Measurements from ENCODE around the gene PGBD5. TPM values are rescaled to one million over a fixed set of nuclear protein-coding genes. Genes with fewer than 3 reads are reported as not detected.

The PGBD5 gene
- total RNA-seq, 4 donors from 2014 or later = 1.0 to 4.5 (median 1.9) TPM

- in situ Hi-C loops (cut with MboI; ENCODE audit: low sequenced_read_pairs in 4 of 4) = no loop called here
- no peak for ATAC-seq
- intact Hi-C loops (cut with DNase I; ENCODE audit: low total_unique reads) = no loop called here
These were observed 42.7 kb downstream of the PGBD5 start for GRCh38 chr1:230383425-230383824.

GRCh38 chr1:230382001-230382491 is 44.1 kb downstream of the PGBD5 start:
- ATAC-seq = no peak

More at GRCh38 chr1:230383425-230383824, 42.7 kb downstream of the PGBD5 start:
- H3K9me3 ChIP-seq = peaks cover 0 to 7% (median 3%) of the 10 kb centered on the region in 3 donors
- H3K4me1 ChIP-seq = peaks cover 0 to 3% of the 10 kb centered on the region in 2 donors
- no peaks in the 10 kb centered on the region for H3K27me3 ChIP-seq
- H3K36me3 ChIP-seq = no peaks in the 10 kb centered on the region
- DNase-seq = no peak
- no peak for TF ChIP-seq POLR2A (IDR thresholded peaks at IDR 0.05)
- TF ChIP-seq CTCF (IDR thresholded peaks at IDR 0.05 in 4 of 5, conservative IDR thresholded peaks at IDR 0.05 in 1 of 5) = no peak
- no peak overlapping the region for H3K27ac ChIP-seq
- H3K4me3 ChIP-seq = no peak overlapping the region

GRCh38 chr1:230381585-230381984 is 44.5 kb downstream of the PGBD5 start:
- ATAC-seq (no peak), DNase-seq (no peak)
- Histone ChIP-seq H3K4me1 (no peaks in the 10 kb centered on the region), H3K4me3 (no peak overlapping the region), H3K27ac (no peak overlapping the region), H3K27me3 (no peaks in the 10 kb centered on the region), H3K9me3 (peaks cover 0 to 7% (median 3%) of the 10 kb centered on the region in 3 donors), H3K36me3 (no peaks in the 10 kb centered on the region)
- in situ Hi-C loops (cut with MboI; ENCODE audit: low sequenced_read_pairs in 4 of 4) (no loop called here), intact Hi-C loops (cut with DNase I; ENCODE audit: low total_unique reads) (no loop called here)
- TF ChIP-seq CTCF (IDR thresholded peaks at IDR 0.05 in 4 of 5, conservative IDR thresholded peaks at IDR 0.05 in 1 of 5) = no peak
- no peak for TF ChIP-seq POLR2A (IDR thresholded peaks at IDR 0.05)

More at GRCh38 chr1:230382001-230382491, 44.1 kb downstream of the PGBD5 start:
- in situ Hi-C loops (cut with MboI; ENCODE audit: low sequenced_read_pairs in 4 of 4) = no loop called here
- no peak for TF ChIP-seq CTCF (IDR thresholded peaks at IDR 0.05 in 4 of 5, conservative IDR thresholded peaks at IDR 0.05 in 1 of 5)
- no peaks in the 10 kb centered on the region for H3K36me3 ChIP-seq
- H3K27ac ChIP-seq = no peak overlapping the region
- no peaks in the 10 kb centered on the region for H3K4me1 ChIP-seq
- intact Hi-C loops (cut with DNase I; ENCODE audit: low total_unique reads) = no loop called here
- H3K4me3 ChIP-seq = no peak overlapping the region
- no peak for DNase-seq
- H3K9me3 ChIP-seq = peaks cover 0 to 7% (median 3%) of the 10 kb centered on the region in 3 donors
- no peaks in the 10 kb centered on the region for H3K27me3 ChIP-seq

GRCh38 chr1:230381049-230381467 is 45.1 kb downstream of the PGBD5 start:
- Histone ChIP-seq H3K36me3 (no peaks in the 10 kb centered on the region), H3K27ac (no peak overlapping the region), H3K4me3 (no peak overlapping the region), H3K27me3 (no peaks in the 10 kb centered on the region), H3K4me1 (no peaks in the 10 kb centered on the region), H3K9me3 (peaks cover 0 to 7% (median 3%) of the 10 kb centered on the region in 3 donors)
- intact Hi-C loops (cut with DNase I; ENCODE audit: low total_unique reads) (no loop called here), in situ Hi-C loops (cut with MboI; ENCODE audit: low sequenced_read_pairs in 4 of 4) (no loop called here)
- ATAC-seq (no peak), DNase-seq (no peak)
- no peak for TF ChIP-seq POLR2A (IDR thresholded peaks at IDR 0.05)

GRCh38 chr1:230379928-230380327 is 46.2 kb downstream of the PGBD5 start:
- Histone ChIP-seq H3K4me3 (no peak overlapping the region), H3K9me3 (peaks cover 0 to 7% (median 3%) of the 10 kb centered on the region in 3 donors), H3K27ac (no peak overlapping the region), H3K27me3 (no peaks in the 10 kb centered on the region), H3K36me3 (no peaks in the 10 kb centered on the region), H3K4me1 (no peaks in the 10 kb centered on the region)
- in situ Hi-C loops (cut with MboI; ENCODE audit: low sequenced_read_pairs in 4 of 4) = no loop called here
- DNase-seq (no peak), ATAC-seq (no peak)
- TF ChIP-seq CTCF (IDR thresholded peaks at IDR 0.05 in 4 of 5, conservative IDR thresholded peaks at IDR 0.05 in 1 of 5) = no peak
- TF ChIP-seq POLR2A (IDR thresholded peaks at IDR 0.05) = no peak
- intact Hi-C loops (cut with DNase I; ENCODE audit: low total_unique reads) = no loop called here
